COLO829 (cell line): ENCODE data around the gene CDC42SE1.

ENCODE experiments used
- DNase-seq: peaks from one replicate; pipeline ENCODE4 v3.0.0; 2012; ENCODE audit warnings: low spot score

Gene CDC42SE1

GRCh38 chr1:151051356-151052009 is 7.9 kb downstream of the CDC42SE1 start:
- DNase-seq = no peak

GRCh38 chr1:151050051-151050688 is 9.3 kb downstream of the CDC42SE1 start:
- DNase-seq = no peak

DNA sequence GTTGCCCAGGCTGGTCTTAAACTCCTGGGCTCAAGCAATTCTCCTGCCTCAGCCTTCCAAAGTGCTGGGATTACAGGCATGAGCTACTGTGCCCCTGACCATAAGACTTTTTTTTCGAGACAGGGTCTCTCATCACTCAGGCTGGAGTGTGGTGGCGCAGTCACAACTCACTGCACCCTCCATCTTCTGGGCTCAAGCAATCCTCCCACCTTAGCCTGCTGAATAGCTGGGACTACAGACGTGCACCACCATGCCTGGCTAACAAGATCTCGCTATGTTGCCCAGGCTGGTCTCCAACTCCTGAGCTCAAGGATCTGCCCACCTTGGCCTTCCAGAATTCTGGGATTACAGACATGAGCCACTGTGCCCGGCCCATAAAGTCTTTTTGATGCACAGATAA is 10.0 kb downstream of the CDC42SE1 start:
- DNase-seq = no peak

DNA sequence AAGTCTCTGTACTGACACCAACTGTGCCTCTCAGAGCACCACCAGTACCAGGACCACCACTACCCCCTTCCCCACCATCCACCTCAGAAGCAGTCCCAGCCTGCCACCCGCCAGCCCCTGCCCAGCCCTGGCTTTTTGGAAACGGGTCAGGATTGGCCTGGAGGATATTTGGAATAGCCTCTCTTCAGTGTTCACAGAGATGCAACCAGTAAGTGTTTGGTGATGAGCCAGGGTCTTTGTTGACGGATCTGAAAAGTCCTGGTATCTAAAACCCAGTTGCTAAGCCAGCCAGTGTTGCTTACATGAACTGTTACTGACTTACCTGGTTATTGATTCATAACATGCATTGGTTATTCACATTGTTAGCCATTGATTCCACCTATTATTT is 10.8 kb downstream of the CDC42SE1 start:
- no peak for DNase-seq

DNA sequence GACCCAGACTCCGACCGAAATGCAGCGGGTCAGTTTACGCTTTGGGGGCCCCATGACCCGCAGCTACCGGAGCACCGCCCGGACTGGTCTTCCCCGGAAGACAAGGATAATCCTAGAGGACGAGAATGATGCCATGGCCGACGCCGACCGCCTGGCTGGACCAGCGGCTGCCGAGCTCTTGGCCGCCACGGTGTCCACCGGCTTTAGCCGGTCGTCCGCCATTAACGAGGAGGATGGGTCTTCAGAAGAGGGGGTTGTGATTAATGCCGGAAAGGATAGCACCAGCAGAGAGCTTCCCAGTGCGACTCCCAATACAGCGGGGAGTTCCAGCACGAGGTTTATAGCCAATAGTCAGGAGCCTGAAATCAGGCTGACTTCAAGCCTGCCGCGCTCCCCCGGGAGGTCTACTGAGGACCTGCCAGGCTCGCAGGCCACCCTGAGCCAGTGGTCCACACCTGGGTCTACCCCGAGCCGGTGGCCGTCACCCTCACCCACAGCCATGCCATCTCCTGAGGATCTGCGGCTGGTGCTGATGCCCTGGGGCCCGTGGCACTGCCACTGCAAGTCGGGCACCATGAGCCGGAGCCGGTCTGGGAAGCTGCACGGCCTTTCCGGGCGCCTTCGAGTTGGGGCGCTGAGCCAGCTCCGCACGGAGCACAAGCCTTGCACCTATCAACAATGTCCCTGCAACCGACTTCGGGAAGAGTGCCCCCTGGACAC is 11.3 kb downstream of the CDC42SE1 start:
- DNase-seq = peak; percentile 67

DNA sequence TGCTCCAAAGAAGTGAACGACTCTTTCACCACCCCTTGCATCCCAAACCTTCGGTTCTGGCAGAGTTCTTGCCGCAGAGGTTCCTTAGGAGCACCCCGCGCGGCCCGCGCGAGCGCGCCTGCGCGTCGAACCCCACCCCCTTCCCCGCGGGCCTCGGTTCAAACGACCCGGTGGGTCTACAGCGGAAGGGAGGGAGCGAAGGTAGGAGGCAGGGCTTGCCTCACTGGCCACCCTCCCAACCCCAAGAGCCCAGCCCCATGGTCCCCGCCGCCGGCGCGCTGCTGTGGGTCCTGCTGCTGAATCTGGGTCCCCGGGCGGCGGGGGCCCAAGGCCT is 11.9 kb downstream of the CDC42SE1 start, which contains the start of gene C1orf56:
C1orf56 (plus strand) TSS at position 161 of the 334 bp plus-strand sequence; CDS start at position 258, 97 bp downstream.
- peak; percentile 65 for DNase-seq

GRCh38 chr1:151043163-151043562 is 16.3 kb downstream of the CDC42SE1 start:
- no peak for DNase-seq

DNA sequence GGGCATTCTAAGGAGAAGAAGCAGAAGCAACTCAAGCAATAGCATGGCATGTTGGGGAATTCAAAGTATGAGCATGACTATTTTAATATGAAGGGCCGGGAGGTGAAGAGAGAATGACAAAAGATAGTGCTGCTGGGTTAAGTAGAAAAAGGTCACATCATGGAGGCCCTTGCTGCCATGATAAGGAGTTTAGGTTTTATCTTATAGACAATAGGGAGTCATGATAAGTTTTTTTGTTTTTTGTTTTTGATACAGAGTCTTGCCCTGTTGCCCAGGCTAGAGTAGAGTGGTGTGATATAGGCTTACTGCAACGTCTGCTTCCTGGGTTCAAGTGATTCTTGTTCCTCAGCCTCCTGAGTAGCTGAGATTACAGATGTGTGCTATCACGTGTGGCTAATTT is 19.9 kb downstream of the CDC42SE1 start:
- DNase-seq = no peak

GRCh38 chr1:151037032-151037431 is 22.4 kb downstream of the CDC42SE1 start:
- no peak for DNase-seq

- no peak for DNase-seq
Observed at GRCh38 chr1:151036356-151036755, 23.1 kb downstream of the CDC42SE1 start, which contains the start of gene BNIPL. TSS of gene BNIPL (plus strand) at chr1:151036586. CDS start at chr1:151036726, 140 bp downstream.

GRCh38 chr1:151035167-151035566 is 24.3 kb downstream of the CDC42SE1 start:
- no peak for DNase-seq

GRCh38 chr1:151032164-151032563 is 27.3 kb downstream of the CDC42SE1 start:
- no peak for DNase-seq

DNA sequence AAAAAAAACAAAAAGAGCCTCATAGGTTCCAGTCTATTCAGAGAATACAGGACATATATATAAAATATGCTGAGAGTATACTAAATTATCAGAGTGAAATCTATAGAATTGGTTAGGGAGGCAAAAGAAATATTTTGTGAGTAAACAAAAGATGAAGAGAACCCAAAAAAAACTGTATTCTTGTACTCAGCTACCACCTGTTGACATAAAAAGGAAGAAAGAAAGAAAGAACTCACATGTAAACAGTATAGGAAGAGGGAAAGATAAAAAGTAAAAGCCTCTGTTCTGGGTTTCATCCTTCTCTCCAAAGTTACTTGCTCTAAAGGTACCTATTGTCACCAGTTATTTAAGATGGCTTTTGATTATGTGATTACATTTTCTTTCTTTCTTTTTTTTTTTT is 33.0 kb downstream of the CDC42SE1 start:
- DNase-seq = no peak

GRCh38 chr1:151024540-151025146 is 34.8 kb downstream of the CDC42SE1 start:
- DNase-seq = peak; percentile 90

- no peak for DNase-seq
Observed at GRCh38 chr1:151013518-151013917, 45.9 kb downstream of the CDC42SE1 start.

DNA sequence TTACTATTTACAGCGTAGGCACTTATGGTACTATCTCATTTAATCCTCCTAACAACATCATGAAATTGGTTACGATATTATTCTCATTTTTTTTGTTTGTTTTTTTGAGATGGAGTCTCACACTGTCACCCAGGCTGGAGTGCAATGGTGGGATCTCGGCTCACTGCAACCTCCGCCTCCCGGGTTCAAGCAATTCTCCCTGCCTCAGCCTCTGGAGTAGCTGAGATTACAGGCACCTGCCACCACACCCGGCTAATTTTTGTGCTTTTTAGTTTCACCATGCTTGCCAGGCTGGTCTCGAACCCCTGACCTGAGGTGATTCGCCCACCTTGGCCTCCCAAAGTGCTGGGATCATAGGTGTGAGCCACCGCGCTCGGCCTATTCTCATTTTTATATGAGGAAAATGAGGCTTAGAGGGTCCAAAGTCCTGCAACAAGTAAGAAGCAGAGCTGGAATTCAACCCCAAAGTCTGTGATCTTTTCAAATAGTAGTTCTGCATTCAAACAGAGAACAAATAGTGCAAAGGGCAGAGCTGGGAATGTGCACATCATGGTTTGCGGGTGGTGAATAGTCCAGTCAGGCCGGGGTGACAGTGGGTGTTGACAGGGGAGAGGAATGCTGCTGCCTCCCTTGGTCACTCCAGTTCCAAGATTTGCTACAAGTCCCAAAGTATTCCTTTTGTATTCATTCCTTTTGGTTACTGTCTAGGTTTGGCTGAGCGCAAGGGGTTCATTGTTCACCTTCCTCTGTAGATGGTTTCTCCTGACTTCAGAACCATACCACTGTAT is 46.5 kb downstream of the CDC42SE1 start:
- DNase-seq = no peak

DNA sequence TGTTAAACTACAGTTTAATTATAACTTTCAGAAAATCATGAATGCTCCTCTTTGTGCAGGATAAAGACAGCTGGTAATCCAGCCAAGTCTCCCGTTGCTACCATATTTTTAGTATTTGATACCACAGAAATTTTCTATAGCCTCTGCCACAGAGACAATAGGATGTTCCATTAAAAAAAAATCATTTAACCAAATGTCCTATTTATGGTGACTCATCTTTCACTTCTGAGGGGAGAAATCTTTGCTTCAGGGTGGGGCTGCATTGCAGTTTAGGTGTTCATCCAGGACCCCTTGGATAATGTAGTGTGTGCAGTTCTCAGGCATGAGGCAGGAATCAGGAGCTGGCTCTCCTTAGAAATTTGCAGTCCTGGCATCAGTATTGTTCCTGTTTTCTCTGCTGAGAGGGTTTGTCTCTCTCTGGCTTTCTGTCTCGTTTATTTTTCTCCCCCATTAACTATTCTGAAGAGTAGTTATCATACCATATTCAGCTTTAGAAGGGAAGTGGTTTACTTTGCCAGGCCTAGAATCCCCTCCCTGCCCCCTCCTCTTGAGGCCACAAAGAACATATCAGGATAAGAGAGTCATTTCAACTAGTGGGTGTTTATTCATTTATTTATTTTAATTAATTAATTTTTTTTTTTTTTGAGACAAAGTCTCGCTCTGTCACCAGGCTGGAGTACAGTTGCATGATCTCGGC is 48.1 kb downstream of the CDC42SE1 start:
- DNase-seq = peak; percentile 59

- no peak for DNase-seq
Observed at GRCh38 chr1:151010346-151010726, 49.1 kb downstream of the CDC42SE1 start.

DNA sequence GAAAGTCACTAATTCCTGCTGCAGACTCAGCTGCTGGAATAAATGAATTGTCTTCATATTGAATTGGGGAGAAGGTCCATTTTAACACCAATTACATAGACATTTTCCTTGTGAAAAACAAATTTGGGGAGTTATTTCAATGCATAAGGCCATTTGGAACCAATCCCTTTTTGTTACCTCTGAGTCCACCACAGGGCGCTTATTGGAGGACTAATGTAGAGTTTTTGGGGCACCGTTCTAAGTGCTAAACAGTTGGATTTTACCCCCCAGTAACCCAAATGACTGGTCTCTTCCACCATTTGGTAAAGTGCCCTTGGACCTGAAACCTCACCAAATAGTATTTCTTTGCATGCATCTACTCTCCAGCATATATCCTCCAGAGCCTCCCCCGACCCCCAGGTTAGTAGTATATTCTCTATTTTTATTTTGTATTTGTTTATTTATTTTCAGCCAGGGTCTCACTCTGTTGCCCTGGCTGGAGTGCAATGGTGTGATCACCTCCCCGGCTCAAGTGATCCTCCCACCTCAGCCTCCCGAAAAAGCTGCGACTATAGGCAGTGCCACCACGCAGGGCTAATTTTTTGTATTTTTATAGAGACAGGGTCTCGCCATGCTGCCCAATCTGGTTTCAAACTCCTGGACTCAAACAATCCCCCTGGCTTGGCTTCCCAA is 49.6 kb downstream of the CDC42SE1 start:
- DNase-seq = no peak

DNA sequence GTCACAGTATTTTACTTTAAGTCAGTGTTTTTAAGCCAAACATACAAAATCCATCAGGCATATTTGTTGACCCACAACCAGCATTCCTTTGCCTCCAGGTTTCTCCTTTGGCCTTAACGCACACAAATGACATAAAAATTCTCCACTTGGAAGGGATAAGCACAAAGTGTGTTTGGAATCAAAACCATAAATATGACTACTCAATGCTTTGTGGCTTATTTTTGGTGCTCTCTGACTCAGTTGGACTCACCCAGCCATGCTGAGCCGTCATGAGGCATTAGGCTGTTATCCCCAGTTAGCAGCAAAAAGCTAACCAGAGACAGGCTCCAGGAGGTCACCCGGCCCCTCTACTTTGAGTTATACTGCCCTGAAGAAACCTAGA is 50.2 kb downstream of the CDC42SE1 start:
- DNase-seq = no peak
